WTC11 (cell line): ENCODE data around the gene LRIF1. TPM values are rescaled to one million over a fixed set of nuclear protein-coding genes. Genes with fewer than 3 reads are reported as not detected.

Source experiments
- ATAC-seq: fragments of 200-7000 bp; cut with Tn5 transposase; 2 replicates; pipeline ENCODE4 v1.10.0; 2021; ENCODE audit warnings: mild to moderate bottlenecking, moderate library complexity
- CTCF ChIA-PET: fragments of 300-600 bp; sonication (Branson Sonifier 250); formaldehyde crosslinking; loops from one replicate; lab custom pipeline; 2021; ENCODE audit warnings: antibody characterized with exemption; lab: Charles Lee
- POLR2A ChIA-PET: fragments of 350-600 bp; sonication (Branson Sonifier 250); formaldehyde crosslinking; loops from one replicate; lab custom pipeline; 2021; ENCODE audit warnings: antibody characterized with exemption; lab: Charles Lee
- DNase-seq: peaks from one replicate; pipeline ENCODE4 v3.0.0; 2021; ENCODE audit warnings: low spot score
- H3K27ac Mint-ChIP-seq: 2 replicates; pipeline ENCODE4 v1.8.0; 2021; ENCODE audit warnings: mixed read lengths
- H3K27me3 Mint-ChIP-seq: 2 replicates; pipeline ENCODE4 v1.8.0; 2021; ENCODE audit warnings: low read depth, mild to moderate bottlenecking, moderate library complexity, mixed read lengths
- H3K36me3 Mint-ChIP-seq: 2 replicates; pipeline ENCODE4 v1.8.0; 2021; ENCODE audit warnings: mixed read lengths
- H3K4me1 Mint-ChIP-seq: 2 replicates; pipeline ENCODE4 v1.8.0; 2022; ENCODE audit warnings: mixed read lengths
- H3K4me3 Mint-ChIP-seq: 2 replicates; pipeline ENCODE4 v1.8.0; 2021; ENCODE audit warnings: mild to moderate bottlenecking, moderate library complexity, mixed read lengths
- H3K9me3 Mint-ChIP-seq: 2 replicates; pipeline ENCODE4 v1.8.0; 2021; ENCODE audit warnings: mixed read lengths
- ATF2 ChIP-seq: sonication (generic); formaldehyde crosslinking; IDR thresholded peaks from 2 replicates; pipeline ENCODE4 v1.8.1; 2022; ENCODE audit warnings: low read depth, missing genetic modification reagents, borderline replicate concordance
- CREM ChIP-seq: sonication (generic); formaldehyde crosslinking; IDR thresholded peaks from 2 replicates; pipeline ENCODE4 v1.8.1; 2022; ENCODE audit warnings: mild to moderate bottlenecking, missing genetic modification reagents, moderate library complexity
- ESRRA ChIP-seq: sonication (generic); formaldehyde crosslinking; IDR thresholded peaks from 2 replicates; pipeline ENCODE4 v1.8.1; 2022; ENCODE audit warnings: mild to moderate bottlenecking, missing genetic modification reagents, borderline replicate concordance
- FOXJ3 ChIP-seq: sonication (generic); formaldehyde crosslinking; IDR thresholded peaks from 2 replicates; pipeline ENCODE4 v1.9.0; 2021; ENCODE audit warnings: missing genetic modification reagents, mild to moderate bottlenecking, borderline replicate concordance
- FOXP1 ChIP-seq: sonication (generic); formaldehyde crosslinking; IDR thresholded peaks from 2 replicates; pipeline ENCODE4 v1.8.0; 2022; ENCODE audit warnings: missing genetic modification reagents, mild to moderate bottlenecking, moderate library complexity, borderline replicate concordance
- GTF2I ChIP-seq: fragments of 250-450 bp; sonication (Bioruptor Pico); conservative IDR thresholded peaks from 2 replicates; pipeline ENCODE4 v1.4.0; 2021; ENCODE audit warnings: mild to moderate bottlenecking
- KAT7 ChIP-seq: sonication (generic); formaldehyde crosslinking; IDR thresholded peaks from 2 replicates; pipeline ENCODE4 v1.8.1; 2023; ENCODE audit warnings: missing genetic modification reagents, mild to moderate bottlenecking, borderline replicate concordance
- MXD4 ChIP-seq: fragments of 250-450 bp; sonication (Bioruptor Pico); IDR thresholded peaks from 2 replicates; pipeline ENCODE4 v1.8.0; 2021; ENCODE audit warnings: mild to moderate bottlenecking, moderate library complexity, borderline replicate concordance
- NR2C2 ChIP-seq: sonication (generic); formaldehyde crosslinking; IDR thresholded peaks from 2 replicates; pipeline ENCODE4 v1.8.0; 2022; ENCODE audit warnings: mild to moderate bottlenecking, missing genetic modification reagents
- NR3C1 ChIP-seq: sonication (generic); formaldehyde crosslinking; conservative IDR thresholded peaks from 2 replicates; pipeline ENCODE4 v1.8.1; 2023; ENCODE audit warnings: low read depth, mild to moderate bottlenecking, missing genetic modification reagents
- SMAD3 ChIP-seq: sonication (generic); formaldehyde crosslinking; IDR thresholded peaks from 2 replicates; pipeline ENCODE4 v1.8.0; 2022; ENCODE audit warnings: missing genetic modification reagents, mild to moderate bottlenecking, borderline replicate concordance
- SP1 ChIP-seq: sonication (generic); formaldehyde crosslinking; conservative IDR thresholded peaks from 2 replicates; pipeline ENCODE4 v1.8.1; 2022; ENCODE audit warnings: missing genetic modification reagents
- TCF7 ChIP-seq: sonication (generic); formaldehyde crosslinking; IDR thresholded peaks from 2 replicates; pipeline ENCODE4 v1.8.0; 2022; ENCODE audit warnings: mild to moderate bottlenecking, low read depth, missing genetic modification reagents, moderate library complexity
- ZNF219 ChIP-seq: sonication (generic); formaldehyde crosslinking; IDR thresholded peaks from 2 replicates; pipeline ENCODE4 v1.8.0; 2023; ENCODE audit warnings: missing genetic modification reagents, mild to moderate bottlenecking, borderline replicate concordance
- ZNF281 ChIP-seq: sonication (generic); formaldehyde crosslinking; IDR thresholded peaks from 2 replicates; pipeline ENCODE4 v1.8.0; 2023; ENCODE audit warnings: mild to moderate bottlenecking, missing genetic modification reagents
- ZNF317 ChIP-seq: sonication (generic); formaldehyde crosslinking; IDR thresholded peaks from 2 replicates; pipeline ENCODE4 v1.8.1; 2023; ENCODE audit warnings: low read depth, mild to moderate bottlenecking, moderate library complexity, missing genetic modification reagents, borderline replicate concordance
- total RNA-seq: library from RNA; stranded (reverse); gene quantifications from 3 replicates; pipeline ENCODE4 v1.2.3, GENCODE V29; 2021
- TF ChIP-seq, protein P1 (sequence below): sonication (generic); formaldehyde crosslinking; IDR thresholded peaks from 2 replicates; pipeline ENCODE4 v1.8.1; 2023; ENCODE audit warnings: mild to moderate bottlenecking, moderate library complexity, missing genetic modification reagents
- TF ChIP-seq, protein P2 (sequence below): sonication (generic); formaldehyde crosslinking; IDR thresholded peaks from 2 replicates; pipeline ENCODE4 v1.8.0; 2022; ENCODE audit warnings: mild to moderate bottlenecking, missing genetic modification reagents
- TF ChIP-seq, protein P3 (sequence below): sonication (generic); formaldehyde crosslinking; IDR thresholded peaks from 2 replicates; pipeline ENCODE4 v1.8.0; 2022; ENCODE audit warnings: missing genetic modification reagents
- TF ChIP-seq, protein P4 (sequence below): fragments of 200-600 bp; IDR thresholded peaks from 2 replicates; pipeline ENCODE4 v1.8.0; 2022; ENCODE audit warnings: antibody characterized with exemption

LRIF1 gene
- total RNA-seq, 1 experiment from 2014 or later, result 17.2 TPM

DNA sequence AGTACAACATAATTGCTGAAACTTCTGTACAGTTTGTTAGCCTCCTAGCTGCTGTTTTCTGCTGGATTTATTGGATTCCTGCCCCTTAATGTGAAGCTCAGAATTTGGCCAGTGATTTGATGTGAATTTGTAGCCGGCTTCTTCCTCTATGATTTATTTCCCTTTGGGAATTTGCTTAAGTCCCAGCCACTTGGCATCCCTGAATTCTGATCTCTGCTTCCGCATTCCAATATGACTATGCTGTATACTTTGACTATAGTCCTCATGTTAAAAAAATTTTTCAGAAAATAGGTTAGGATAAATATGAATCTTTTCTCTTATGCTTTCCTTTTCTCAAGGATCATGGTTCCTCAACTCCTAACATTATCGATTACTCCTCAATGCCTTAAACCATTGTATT, 12.4 kb upstream of the LRIF1 start (continued):
- no peak for TF ChIP-seq ATF2 (CRISPR knock-in tag)
- no peak for TF ChIP-seq NR3C1 (CRISPR knock-in tag)

- Mint-ChIP-seq H3K27me3 (peaks cover 52% of the 10 kb centered on the region), H3K4me3 (no peak overlapping the region), H3K4me1 (no peaks in the 10 kb centered on the region), H3K36me3 (no peaks in the 10 kb centered on the region), H3K27ac (no peak overlapping the region), H3K9me3 (peaks cover 58% of the 10 kb centered on the region)
- no peak for DNase-seq
- no peak for TF ChIP-seq SP1 (CRISPR knock-in tag)
- TF ChIP-seq, protein P1, sequence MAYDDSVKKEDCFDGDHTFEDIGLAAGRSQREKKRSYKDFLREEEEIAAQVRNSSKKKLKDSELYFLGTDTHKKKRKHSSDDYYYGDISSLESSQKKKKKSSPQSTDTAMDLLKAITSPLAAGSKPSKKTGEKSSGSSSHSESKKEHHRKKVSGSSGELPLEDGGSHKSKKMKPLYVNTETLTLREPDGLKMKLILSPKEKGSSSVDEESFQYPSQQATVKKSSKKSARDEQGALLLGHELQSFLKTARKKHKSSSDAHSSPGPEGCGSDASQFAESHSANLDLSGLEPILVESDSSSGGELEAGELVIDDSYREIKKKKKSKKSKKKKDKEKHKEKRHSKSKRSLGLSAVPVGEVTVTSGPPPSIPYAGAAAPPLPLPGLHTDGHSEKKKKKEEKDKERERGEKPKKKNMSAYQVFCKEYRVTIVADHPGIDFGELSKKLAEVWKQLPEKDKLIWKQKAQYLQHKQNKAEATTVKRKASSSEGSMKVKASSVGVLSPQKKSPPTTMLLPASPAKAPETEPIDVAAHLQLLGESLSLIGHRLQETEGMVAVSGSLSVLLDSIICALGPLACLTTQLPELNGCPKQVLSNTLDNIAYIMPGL (CRISPR knock-in tag), result no peak
- no peak for TF ChIP-seq KAT7
- TF ChIP-seq CREM (CRISPR knock-in tag), result no peak
- TF ChIP-seq ZNF281 (CRISPR knock-in tag), result no peak
- TF ChIP-seq, protein P2, sequence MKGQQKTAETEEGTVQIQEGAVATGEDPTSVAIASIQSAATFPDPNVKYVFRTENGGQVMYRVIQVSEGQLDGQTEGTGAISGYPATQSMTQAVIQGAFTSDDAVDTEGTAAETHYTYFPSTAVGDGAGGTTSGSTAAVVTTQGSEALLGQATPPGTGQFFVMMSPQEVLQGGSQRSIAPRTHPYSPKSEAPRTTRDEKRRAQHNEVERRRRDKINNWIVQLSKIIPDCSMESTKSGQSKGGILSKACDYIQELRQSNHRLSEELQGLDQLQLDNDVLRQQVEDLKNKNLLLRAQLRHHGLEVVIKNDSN (CRISPR knock-in tag), result no peak
- TF ChIP-seq, protein P3, sequence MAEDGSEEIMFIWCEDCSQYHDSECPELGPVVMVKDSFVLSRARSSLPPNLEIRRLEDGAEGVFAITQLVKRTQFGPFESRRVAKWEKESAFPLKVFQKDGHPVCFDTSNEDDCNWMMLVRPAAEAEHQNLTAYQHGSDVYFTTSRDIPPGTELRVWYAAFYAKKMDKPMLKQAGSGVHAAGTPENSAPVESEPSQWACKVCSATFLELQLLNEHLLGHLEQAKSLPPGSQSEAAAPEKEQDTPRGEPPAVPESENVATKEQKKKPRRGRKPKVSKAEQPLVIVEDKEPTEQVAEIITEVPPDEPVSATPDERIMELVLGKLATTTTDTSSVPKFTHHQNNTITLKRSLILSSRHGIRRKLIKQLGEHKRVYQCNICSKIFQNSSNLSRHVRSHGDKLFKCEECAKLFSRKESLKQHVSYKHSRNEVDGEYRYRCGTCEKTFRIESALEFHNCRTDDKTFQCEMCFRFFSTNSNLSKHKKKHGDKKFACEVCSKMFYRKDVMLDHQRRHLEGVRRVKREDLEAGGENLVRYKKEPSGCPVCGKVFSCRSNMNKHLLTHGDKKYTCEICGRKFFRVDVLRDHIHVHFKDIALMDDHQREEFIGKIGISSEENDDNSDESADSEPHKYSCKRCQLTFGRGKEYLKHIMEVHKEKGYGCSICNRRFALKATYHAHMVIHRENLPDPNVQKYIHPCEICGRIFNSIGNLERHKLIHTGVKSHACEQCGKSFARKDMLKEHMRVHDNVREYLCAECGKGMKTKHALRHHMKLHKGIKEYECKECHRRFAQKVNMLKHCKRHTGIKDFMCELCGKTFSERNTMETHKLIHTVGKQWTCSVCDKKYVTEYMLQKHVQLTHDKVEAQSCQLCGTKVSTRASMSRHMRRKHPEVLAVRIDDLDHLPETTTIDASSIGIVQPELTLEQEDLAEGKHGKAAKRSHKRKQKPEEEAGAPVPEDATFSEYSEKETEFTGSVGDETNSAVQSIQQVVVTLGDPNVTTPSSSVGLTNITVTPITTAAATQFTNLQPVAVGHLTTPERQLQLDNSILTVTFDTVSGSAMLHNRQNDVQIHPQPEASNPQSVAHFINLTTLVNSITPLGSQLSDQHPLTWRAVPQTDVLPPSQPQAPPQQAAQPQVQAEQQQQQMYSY (CRISPR knock-in tag), result no peak
- no peak for ATAC-seq
- CTCF ChIA-PET, result no interaction called here
- POLR2A ChIA-PET, result no interaction called here
These were observed 11.5 kb upstream of the LRIF1 start for GRCh38 chr1:110975265-110975664.

DNA sequence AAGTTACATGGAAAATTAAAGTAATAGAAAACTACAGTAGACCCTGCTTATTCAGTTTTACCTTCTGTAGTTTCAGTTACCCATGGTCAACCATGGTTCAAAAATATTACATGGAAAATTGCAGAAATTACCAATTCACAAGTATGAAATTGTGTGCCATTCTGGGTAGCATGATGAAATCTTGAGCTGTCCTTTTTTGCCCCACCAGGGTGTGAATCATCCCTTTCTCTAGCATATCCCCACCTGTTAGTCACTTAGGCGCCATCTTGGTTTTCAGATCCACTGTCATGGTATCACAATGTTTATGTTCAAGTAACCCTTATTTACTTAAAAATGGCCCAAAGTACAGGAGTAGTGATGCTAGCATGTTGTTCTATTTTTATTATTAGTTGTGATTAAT, 3.5 kb upstream of the LRIF1 start:
- Mint-ChIP-seq H3K27ac (no peak overlapping the region), H3K4me1 (peaks cover 8% of the 10 kb centered on the region), H3K36me3 (peaks cover 11% of the 10 kb centered on the region), H3K9me3 (peaks cover 51% of the 10 kb centered on the region), H3K27me3 (peaks cover 59% of the 10 kb centered on the region), H3K4me3 (no peak overlapping the region)
- ChIA-PET CTCF (no interaction called here), POLR2A (no interaction called here)
- ATAC-seq, result no peak
- no peak for DNase-seq
- TF ChIP-seq MXD4 (CRISPR knock-in tag) (no peak), SMAD3 (CRISPR knock-in tag) (no peak), FOXJ3 (CRISPR knock-in tag) (no peak), FOXP1 (CRISPR knock-in tag) (no peak), ZNF219 (CRISPR knock-in tag) (no peak), GTF2I (CRISPR knock-in tag) (no peak), NR2C2 (no peak), TCF7 (CRISPR knock-in tag) (no peak), ATF2 (CRISPR knock-in tag) (no peak), ZNF317 (no peak), ESRRA (CRISPR knock-in tag) (no peak), SP1 (CRISPR knock-in tag) (no peak)
- TF ChIP-seq, protein P4, sequence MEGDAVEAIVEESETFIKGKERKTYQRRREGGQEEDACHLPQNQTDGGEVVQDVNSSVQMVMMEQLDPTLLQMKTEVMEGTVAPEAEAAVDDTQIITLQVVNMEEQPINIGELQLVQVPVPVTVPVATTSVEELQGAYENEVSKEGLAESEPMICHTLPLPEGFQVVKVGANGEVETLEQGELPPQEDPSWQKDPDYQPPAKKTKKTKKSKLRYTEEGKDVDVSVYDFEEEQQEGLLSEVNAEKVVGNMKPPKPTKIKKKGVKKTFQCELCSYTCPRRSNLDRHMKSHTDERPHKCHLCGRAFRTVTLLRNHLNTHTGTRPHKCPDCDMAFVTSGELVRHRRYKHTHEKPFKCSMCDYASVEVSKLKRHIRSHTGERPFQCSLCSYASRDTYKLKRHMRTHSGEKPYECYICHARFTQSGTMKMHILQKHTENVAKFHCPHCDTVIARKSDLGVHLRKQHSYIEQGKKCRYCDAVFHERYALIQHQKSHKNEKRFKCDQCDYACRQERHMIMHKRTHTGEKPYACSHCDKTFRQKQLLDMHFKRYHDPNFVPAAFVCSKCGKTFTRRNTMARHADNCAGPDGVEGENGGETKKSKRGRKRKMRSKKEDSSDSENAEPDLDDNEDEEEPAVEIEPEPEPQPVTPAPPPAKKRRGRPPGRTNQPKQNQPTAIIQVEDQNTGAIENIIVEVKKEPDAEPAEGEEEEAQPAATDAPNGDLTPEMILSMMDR, result no peak
